Measurements from ENCODE around the gene DLG2.

DNA sequence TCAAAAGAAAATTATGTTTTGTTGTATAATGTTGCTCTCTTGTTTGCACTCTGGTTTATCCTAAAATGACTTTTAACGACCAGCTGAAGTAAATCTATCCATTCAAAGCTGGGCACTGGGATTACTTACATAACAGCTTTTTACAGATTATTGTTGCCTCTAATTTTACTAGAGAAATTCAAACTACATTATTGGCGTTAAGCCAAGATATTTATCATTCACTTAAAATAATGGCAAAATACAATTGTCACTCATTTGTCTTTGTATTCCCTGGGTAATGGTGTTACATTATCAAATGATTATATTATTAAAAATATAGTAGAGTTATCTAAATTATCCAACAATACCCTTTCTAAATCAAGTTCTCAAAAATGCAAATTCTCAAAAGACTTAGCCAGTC lies 30.3 kb downstream of the DLG2 start:
- TF ChIP-seq POLR2A (IDR thresholded peaks at IDR 0.05) (no peak), POLR2AphosphoS5 (IDR thresholded peaks at IDR 0.05) (no peak)
- TF ChIP-seq, protein P1, sequence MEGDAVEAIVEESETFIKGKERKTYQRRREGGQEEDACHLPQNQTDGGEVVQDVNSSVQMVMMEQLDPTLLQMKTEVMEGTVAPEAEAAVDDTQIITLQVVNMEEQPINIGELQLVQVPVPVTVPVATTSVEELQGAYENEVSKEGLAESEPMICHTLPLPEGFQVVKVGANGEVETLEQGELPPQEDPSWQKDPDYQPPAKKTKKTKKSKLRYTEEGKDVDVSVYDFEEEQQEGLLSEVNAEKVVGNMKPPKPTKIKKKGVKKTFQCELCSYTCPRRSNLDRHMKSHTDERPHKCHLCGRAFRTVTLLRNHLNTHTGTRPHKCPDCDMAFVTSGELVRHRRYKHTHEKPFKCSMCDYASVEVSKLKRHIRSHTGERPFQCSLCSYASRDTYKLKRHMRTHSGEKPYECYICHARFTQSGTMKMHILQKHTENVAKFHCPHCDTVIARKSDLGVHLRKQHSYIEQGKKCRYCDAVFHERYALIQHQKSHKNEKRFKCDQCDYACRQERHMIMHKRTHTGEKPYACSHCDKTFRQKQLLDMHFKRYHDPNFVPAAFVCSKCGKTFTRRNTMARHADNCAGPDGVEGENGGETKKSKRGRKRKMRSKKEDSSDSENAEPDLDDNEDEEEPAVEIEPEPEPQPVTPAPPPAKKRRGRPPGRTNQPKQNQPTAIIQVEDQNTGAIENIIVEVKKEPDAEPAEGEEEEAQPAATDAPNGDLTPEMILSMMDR (IDR thresholded peaks at IDR 0.05): no peak
